ENCODE results near the gene DLK1.

DLK1 gene

DNA sequence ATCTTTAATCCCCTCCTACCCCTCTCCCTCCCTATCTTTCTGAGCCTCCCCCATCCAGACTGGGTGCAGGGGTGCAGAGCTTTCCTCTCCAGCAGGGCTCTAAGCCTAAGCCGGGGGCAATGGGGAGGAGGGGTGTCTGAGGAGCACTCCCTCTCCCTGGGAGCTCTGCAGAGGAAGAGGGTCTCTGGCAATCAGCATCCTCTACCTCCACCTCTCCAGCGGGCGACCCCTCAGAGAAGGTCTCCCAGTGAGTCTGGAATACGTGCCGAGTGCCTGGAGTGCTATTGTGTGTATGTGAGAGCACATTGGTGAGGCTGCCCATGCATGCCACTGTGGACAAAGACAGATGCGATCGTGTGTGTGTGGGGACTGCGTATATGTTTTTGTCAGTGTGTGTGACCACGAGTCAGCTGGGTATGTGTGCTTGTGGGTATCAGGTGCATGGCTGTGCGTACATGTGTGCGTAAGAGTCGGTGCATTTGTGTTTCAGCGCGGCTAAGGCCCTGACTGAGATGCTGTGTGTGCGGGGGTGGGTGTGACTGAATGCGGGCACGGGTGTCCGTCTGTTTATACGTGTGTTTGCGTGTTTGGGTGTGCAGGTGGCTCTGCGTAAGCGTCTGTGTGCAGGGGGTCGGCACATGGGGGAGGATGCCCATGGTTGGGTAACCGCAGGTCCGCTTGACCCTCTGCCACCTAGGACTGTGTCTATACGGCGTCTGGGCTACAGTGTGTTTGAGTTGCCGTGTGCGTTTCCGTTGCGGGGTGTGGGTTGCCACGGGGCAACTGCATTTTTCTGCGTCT lies 905 bp upstream of the DLK1 start:
- in situ Hi-C loops (cut with MboI; ENCODE audit: low pct_unique_long_range_greater_than_20kb, low sequenced_read_pairs, unreplicated experiment), result no loop called here
- no peak for DNase-seq (ENCODE audit: low spot score)
- TF ChIP-seq, protein P1, sequence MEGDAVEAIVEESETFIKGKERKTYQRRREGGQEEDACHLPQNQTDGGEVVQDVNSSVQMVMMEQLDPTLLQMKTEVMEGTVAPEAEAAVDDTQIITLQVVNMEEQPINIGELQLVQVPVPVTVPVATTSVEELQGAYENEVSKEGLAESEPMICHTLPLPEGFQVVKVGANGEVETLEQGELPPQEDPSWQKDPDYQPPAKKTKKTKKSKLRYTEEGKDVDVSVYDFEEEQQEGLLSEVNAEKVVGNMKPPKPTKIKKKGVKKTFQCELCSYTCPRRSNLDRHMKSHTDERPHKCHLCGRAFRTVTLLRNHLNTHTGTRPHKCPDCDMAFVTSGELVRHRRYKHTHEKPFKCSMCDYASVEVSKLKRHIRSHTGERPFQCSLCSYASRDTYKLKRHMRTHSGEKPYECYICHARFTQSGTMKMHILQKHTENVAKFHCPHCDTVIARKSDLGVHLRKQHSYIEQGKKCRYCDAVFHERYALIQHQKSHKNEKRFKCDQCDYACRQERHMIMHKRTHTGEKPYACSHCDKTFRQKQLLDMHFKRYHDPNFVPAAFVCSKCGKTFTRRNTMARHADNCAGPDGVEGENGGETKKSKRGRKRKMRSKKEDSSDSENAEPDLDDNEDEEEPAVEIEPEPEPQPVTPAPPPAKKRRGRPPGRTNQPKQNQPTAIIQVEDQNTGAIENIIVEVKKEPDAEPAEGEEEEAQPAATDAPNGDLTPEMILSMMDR (IDR thresholded peaks at IDR 0.05; ENCODE audit: extremely low read depth, insufficient read depth, missing control alignments), result no peak

DNA sequence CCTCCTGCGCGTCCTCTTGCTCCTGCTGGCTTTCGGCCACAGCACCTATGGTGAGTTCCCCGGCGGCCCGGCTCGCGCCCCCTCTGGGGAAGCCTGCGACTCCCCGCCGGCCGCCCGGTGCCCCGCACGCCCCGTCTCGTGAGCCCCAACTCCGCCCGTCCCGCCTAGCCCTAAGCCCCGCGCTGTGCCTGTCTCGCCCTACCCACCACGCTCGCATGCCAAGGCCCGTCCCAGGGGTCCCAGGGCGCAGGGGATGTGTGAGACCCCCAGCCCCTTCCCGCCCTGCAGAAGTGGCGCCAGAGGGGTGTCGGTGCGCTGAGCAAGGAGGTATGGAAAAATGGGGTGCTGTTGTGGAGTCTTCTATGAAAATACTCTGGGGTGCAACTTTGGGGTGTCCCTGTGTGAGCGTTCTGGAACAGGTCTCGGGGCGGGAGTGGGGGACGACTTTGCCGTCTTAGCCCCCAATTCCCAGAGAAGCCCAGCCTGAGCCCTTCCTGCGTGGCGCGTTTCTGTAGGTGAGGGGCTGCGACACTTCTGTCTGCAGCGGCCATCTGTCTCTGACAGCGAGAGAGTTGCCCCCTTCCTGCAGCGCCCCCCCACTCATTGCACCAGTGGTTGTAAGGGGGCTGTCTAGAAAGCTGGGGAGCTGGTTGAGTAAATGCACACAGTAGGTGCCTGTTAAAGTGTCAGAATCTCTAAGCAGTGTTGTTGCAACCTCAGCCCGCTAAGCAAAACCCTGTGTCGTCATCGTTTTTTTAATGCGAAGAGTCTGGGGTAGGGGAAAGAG lies 587 bp downstream of the DLK1 start:
- no peak for DNase-seq (ENCODE audit: low spot score)
- in situ Hi-C loops (cut with MboI; ENCODE audit: low pct_unique_long_range_greater_than_20kb, low sequenced_read_pairs, unreplicated experiment), result no loop called here
- TF ChIP-seq, protein P1 (IDR thresholded peaks at IDR 0.05; ENCODE audit: extremely low read depth, insufficient read depth, missing control alignments), result no peak

DNA sequence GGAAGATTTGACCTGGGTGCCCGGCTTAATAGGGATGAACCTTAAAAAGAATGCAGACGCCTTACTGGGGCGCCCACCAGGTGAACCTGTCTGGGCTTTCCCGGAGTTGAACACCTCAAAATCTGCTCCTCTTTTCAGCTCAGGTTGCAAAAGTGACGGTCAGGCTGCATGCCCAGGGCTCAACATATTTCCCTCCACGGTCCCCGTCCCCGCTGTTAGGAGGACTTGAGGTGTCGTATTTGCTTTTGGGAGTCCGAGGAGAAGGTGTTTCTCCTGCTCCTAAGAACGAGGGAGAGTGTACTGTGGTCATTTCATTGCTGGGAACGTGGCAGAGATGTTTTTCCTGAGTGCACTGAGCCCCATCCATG lies 1.2 kb downstream of the DLK1 start:
- TF ChIP-seq, protein P1 (IDR thresholded peaks at IDR 0.05; ENCODE audit: extremely low read depth, insufficient read depth, missing control alignments), result no peak
- in situ Hi-C loops (cut with MboI; ENCODE audit: low pct_unique_long_range_greater_than_20kb, low sequenced_read_pairs, unreplicated experiment), result no loop called here
- DNase-seq (ENCODE audit: low spot score), result no peak

DNA sequence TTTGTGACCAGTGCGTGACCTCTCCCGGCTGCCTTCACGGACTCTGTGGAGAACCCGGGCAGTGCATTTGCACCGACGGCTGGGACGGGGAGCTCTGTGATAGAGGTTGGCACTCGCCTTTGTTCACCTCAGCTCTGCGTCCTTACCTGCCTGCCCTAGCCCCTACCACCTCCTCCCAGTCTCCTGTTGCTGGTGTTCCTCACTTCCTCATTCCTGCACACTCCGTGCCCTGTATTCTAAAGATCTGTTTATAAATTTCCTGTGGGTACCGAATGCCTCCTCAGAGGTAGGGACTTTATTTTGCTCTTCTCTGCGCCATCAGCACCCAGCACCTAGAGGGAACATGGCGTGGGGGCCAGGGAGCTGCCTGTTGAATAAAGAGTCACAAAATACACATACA lies 2.3 kb downstream of the DLK1 start:
- TF ChIP-seq, protein P1 (IDR thresholded peaks at IDR 0.05; ENCODE audit: extremely low read depth, insufficient read depth, missing control alignments), result no peak
- in situ Hi-C loops (cut with MboI; ENCODE audit: low pct_unique_long_range_greater_than_20kb, low sequenced_read_pairs, unreplicated experiment), result no loop called here

DNA sequence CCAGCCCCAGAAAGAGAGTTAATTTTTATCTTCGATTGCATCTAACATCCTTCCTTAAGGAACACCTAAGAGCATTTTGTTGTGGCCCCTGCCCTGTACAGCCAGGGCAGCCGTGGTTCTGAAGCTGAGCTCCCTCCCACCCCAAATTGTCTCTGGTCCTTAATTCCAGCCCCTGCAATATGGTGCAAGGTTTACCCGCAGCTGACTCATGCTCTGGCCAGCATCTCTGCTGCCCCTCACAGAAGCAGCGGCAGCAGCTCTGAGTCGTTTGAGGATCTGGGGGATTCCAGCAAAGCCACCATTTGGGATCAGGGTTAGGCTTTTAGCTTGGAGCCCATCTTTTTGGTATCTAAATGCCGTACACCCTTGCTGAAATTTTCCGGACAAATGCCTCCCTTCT lies 3.3 kb downstream of the DLK1 start:
- no peak for DNase-seq (ENCODE audit: low spot score)
- in situ Hi-C loops (cut with MboI; ENCODE audit: low pct_unique_long_range_greater_than_20kb, low sequenced_read_pairs, unreplicated experiment), result no loop called here
- TF ChIP-seq, protein P1 (IDR thresholded peaks at IDR 0.05; ENCODE audit: extremely low read depth, insufficient read depth, missing control alignments), result no peak

More for the DNA sequence above, 2.3 kb downstream of the DLK1 start:
- DNase-seq (ENCODE audit: low spot score), result no peak

DNA sequence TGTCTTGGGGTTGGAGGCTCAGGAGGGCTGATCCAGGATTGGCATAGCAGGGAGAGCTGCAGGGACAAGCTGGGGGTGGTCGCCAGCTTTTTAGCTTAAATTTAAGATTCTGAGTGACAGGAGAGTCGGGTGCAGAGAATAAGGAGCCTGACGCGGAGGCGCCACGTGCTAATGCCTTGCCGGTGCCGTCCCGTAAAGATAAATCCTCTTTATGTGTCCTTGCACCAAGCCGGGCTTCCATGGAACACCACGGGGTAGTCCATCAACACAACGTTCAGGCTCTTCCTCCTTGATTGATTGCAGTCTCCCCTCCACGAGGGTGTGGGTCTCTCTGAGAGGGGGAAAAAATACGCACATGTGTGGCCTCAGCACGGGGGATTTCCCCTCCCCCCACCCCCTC lies 3.9 kb downstream of the DLK1 start:
- no peak for DNase-seq (ENCODE audit: low spot score)
- in situ Hi-C loops (cut with MboI; ENCODE audit: low pct_unique_long_range_greater_than_20kb, low sequenced_read_pairs, unreplicated experiment), result no loop called here
- TF ChIP-seq, protein P1 (IDR thresholded peaks at IDR 0.05; ENCODE audit: extremely low read depth, insufficient read depth, missing control alignments), result no peak

Data from GM13977 (cell line).